K562 (cell line): Measurements from ENCODE around the gene CENPU. TPM values are rescaled to one million over a fixed set of nuclear protein-coding genes. Genes with fewer than 3 reads are reported as not detected.

ENCODE experiments used
- ATAC-seq: fragments of 200-7000 bp; cut with Tn5 transposase; 3 replicates; pipeline ENCODE4 v1.9.1; 2020; ENCODE audit warnings: moderate library complexity
- BruUV-seq: library from RNA; stranded (reverse); fragments of 400-500 nt; replicated peaks from 2 replicates; lab custom pipeline; 2021; lab: Mats Ljungman, UMichigan
- CTCF ChIA-PET: fragments of 300-600 bp; formaldehyde crosslinking; extraction: SDS; loops from one replicate; lab custom pipeline; 2021; ENCODE audit warnings: low intra/inter-chr PET ratio; lab: Yijun Ruan, JAX
- POLR2A ChIA-PET: fragments of 300-600, 350-650 bp; sonication (Branson Sonifier 250); formaldehyde crosslinking; extraction: SDS; loops from one replicate; lab custom pipeline; 2021; ENCODE audit warnings: antibody characterized with exemption, inconsistent platforms; lab: Yijun Ruan, JAX
- DNase-seq, 4 experiments: peaks; one replicate each; pipeline versions ENCODE4 v3.0.0 to v3.0.0-alpha.2; 2011 to 2018; ENCODE audit warnings: low spot score in 3 of 4, mixed read lengths in 3 of 4; ENCODE audit errors: extremely low read depth in 1 of 4
- FAIRE-seq: peaks from 2 replicates; lab custom pipeline; 2011; peaks lifted over from hg19 to GRCh38; lab: Jason Lieb, UNC
- H2AFZ ChIP-seq: 2 replicates; pipeline ENCODE4 v1.6.0; 2011; ENCODE audit warnings: low read depth, low read length, control low read depth, inconsistent platforms
- H3K27ac ChIP-seq: fragments of 200-600 bp; 3 replicates; pipeline ENCODE4 v1.8.0; 2011; ENCODE audit warnings: low read depth, mild to moderate bottlenecking, control low read depth, inconsistent platforms, low read length, moderate library complexity, mixed read lengths; ENCODE audit errors: extremely low read depth
- H3K27me3 ChIP-seq, 2 experiments: fragments of 300-600 bp in 1 of 2; 2 replicates in 1 of 2; 3 replicates in 1 of 2; pipeline versions ENCODE4 v1.6.0 to v1.8.0; 2011; ENCODE audit warnings: inconsistent platforms in 2 of 2, low read length in 2 of 2, mild to moderate bottlenecking in 1 of 2, mixed read lengths in 1 of 2, moderate library complexity in 1 of 2; ENCODE audit not compliant: control insufficient read depth in 2 of 2, insufficient read depth in 2 of 2
- H3K36me3 ChIP-seq: fragments of 300-600 bp; 3 replicates; pipeline ENCODE4 v1.8.0; 2011; ENCODE audit warnings: mild to moderate bottlenecking, low read length, inconsistent platforms; ENCODE audit not compliant: control insufficient read depth, insufficient read depth
- H3K4me1 ChIP-seq, 2 experiments: fragments of 200-600 bp in 1 of 2; replicated peaks in 1 of 2; 2 replicates in 1 of 2; 3 replicates in 1 of 2; pipeline versions ENCODE4 v1.5.1 to v1.8.0; 2011; ENCODE audit warnings: inconsistent platforms in 2 of 2, low read length in 2 of 2, mild to moderate bottlenecking in 1 of 2, mixed read lengths in 1 of 2, moderate library complexity in 1 of 2; ENCODE audit not compliant: control insufficient read depth in 2 of 2, insufficient read depth in 2 of 2
- H3K4me2 ChIP-seq: 2 replicates; pipeline ENCODE4 v1.6.1; 2011; ENCODE audit warnings: low read length, control low read depth, inconsistent platforms, mixed read lengths; ENCODE audit not compliant: insufficient read depth
- H3K4me3 ChIP-seq: fragments of 200-600 bp; sonication (generic), shearing (Covaris generic); 2 replicates; pipeline ENCODE4 v1.5.1; 2016; ENCODE audit warnings: control low read depth, inconsistent platforms
- H3K79me2 ChIP-seq: fragments of 200-600 bp; 3 replicates; pipeline ENCODE4 v1.8.0; 2011; ENCODE audit warnings: low read length, inconsistent platforms; ENCODE audit not compliant: control insufficient read depth, insufficient read depth
- H3K9ac ChIP-seq, 2 experiments: 2 replicates each; pipeline versions ENCODE4 v1.6.0 to v1.6.1; 2011; ENCODE audit warnings: low read depth in 2 of 2, low read length in 2 of 2, control low read depth in 1 of 2, inconsistent platforms in 1 of 2, mild to moderate bottlenecking in 1 of 2, mixed read lengths in 1 of 2; ENCODE audit not compliant: insufficient read depth in 1 of 2
- H3K9me1 ChIP-seq: one replicate; pipeline ENCODE4 v1.6.0; 2011; ENCODE audit warnings: inconsistent platforms, mild to moderate bottlenecking, low read length, moderate library complexity; ENCODE audit not compliant: control insufficient read depth, insufficient read depth
- H3K9me3 ChIP-seq: replicated peaks from 2 replicates; pipeline ENCODE4 v1.5.1; 2011; ENCODE audit warnings: low read depth, low read length, inconsistent platforms; ENCODE audit not compliant: control insufficient read depth, insufficient read depth
- H4K20me1 ChIP-seq: replicated peaks from 2 replicates; pipeline ENCODE4 v1.6.1; 2011; ENCODE audit warnings: low read length, inconsistent platforms, mixed read lengths; ENCODE audit not compliant: control insufficient read depth, insufficient read depth
- CTCFL ChIP-seq: IDR thresholded peaks from 2 replicates; pipeline ENCODE4 v1.6.1; 2011; ENCODE audit warnings: borderline replicate concordance, low read depth, mild to moderate bottlenecking, moderate library complexity, low read length; ENCODE audit not compliant: insufficient read depth, poor library complexity, severe bottlenecking
- ESRRB ChIP-seq: fragments of 250-450 bp; sonication (Bioruptor Pico); IDR thresholded peaks from 2 replicates; pipeline ENCODE4 v1.5.0; 2020; ENCODE audit warnings: mild to moderate bottlenecking, moderate library complexity, borderline replicate concordance
- FOXP1 ChIP-seq: sonication (generic); formaldehyde crosslinking; IDR thresholded peaks from 2 replicates; pipeline ENCODE4 v1.8.0; 2022; ENCODE audit warnings: mild to moderate bottlenecking, missing genetic modification reagents
- MYC ChIP-seq, 2 experiments: fragments of 250-450 bp in 1 of 2; sonication (Bioruptor Pico) in 1 of 2; IDR thresholded peaks; 2 replicates each; pipeline versions ENCODE4 v1.5.1 to v1.6.1; 2012 to 2021; ENCODE audit warnings: low read depth in 2 of 2, borderline replicate concordance in 1 of 2, improper control_type of control experiment in 1 of 2, low read length in 1 of 2, mild to moderate bottlenecking in 1 of 2, moderate library complexity in 1 of 2
- NR3C1 ChIP-seq: sonication (generic); formaldehyde crosslinking; IDR thresholded peaks from 2 replicates; pipeline ENCODE4 v1.8.1; 2022; ENCODE audit warnings: missing genetic modification reagents
- PTTG1 ChIP-seq: fragments of 450-650 bp; IDR thresholded peaks from 2 replicates; pipeline ENCODE4 v1.6.1; 2016; ENCODE audit warnings: low read depth, mild to moderate bottlenecking, missing genetic modification characterization, missing compliant biosample characterization
- RAD21 ChIP-seq, 2 experiments: fragments of 250-450 bp in 1 of 2; fragments of 450-650 bp in 1 of 2; sonication (Bioruptor Pico) in 1 of 2; formaldehyde crosslinking in 1 of 2; IDR thresholded peaks in 1 of 2; conservative IDR thresholded peaks in 1 of 2; 2 replicates each; pipeline versions ENCODE4 v1.4.0 to v1.8.0; 2020 to 2022; ENCODE audit warnings: mild to moderate bottlenecking in 2 of 2, moderate library complexity in 1 of 2
- RBM34 ChIP-seq: fragments of 200-400 bp; formaldehyde crosslinking; IDR thresholded peaks from 2 replicates; pipeline ENCODE4 v1.6.1; 2018; ENCODE audit warnings: low read length, borderline replicate concordance; ENCODE audit not compliant: insufficient read depth
- SNIP1 ChIP-seq: fragments of 450-650 bp; IDR thresholded peaks from 2 replicates; pipeline ENCODE4 v1.7.1; 2017; ENCODE audit warnings: low read depth, mild to moderate bottlenecking
- ZFP36 ChIP-seq: fragments of 150-350 bp; IDR thresholded peaks from 2 replicates; pipeline ENCODE4 v1.6.1; 2018; ENCODE audit warnings: low read length, low read depth; ENCODE audit not compliant: partially characterized antibody
- ZNF146 ChIP-seq: IDR thresholded peaks from one replicate; pipeline ENCODE4 v1.6.1; 2018; ENCODE audit warnings: missing compliant biosample characterization; ENCODE audit not compliant: unreplicated experiment
- WGBS: fragments of 100-300 bp; shearing (Covaris generic); methylation state at CpG from one replicate; pipeline ENCODE4 v1.1.6; 2016; ENCODE audit warnings: low coverage, mixed read lengths; ENCODE audit not compliant: insufficient coverage; ENCODE audit errors: missing lambda C conversion rate; 5-methylcytosine and 5-hydroxymethylcytosine counted together
- in situ Hi-C: fragments of 300-500 bp; cut with MboI; formaldehyde crosslinking; loops from 4 replicates; pipeline ENCODE4 v1.15.0; 2018; ENCODE audit warnings: inconsistent platforms, mixed read lengths
- intact Hi-C: fragments of 100-400 bp; cut with micrococcal nuclease; formaldehyde crosslinking; loops from 2 replicates; pipeline ENCODE4 v1.14.2; 2022
- polyA plus RNA-seq, 8 experiments: library from polyadenylated mRNA; depleted of rRNA in 4 of 8; stranded (reverse) in 5 of 8; unstranded in 3 of 8; fragments of >200 nt; fragmentation: Nextera tagmentation in 2 of 8; fragmentation: Illumina TruSeq in 1 of 8; extraction: Ambion mirVana in 2 of 8; extraction: Trizol in 1 of 8; gene quantifications; 2 replicates each; pipeline versions ENCODE4 v1.2.1 to v1.2.3, GENCODE V29; 2011 to 2014; ENCODE audit warnings: inconsistent platforms in 1 of 8, missing spikeins in 1 of 8
- total RNA-seq, 7 experiments: library from RNA; depleted of rRNA in 6 of 7; stranded (reverse); fragments of >200 nt in 6 of 7; fragmentation: Illumina TruSeq in 2 of 7; extraction: Trizol in 2 of 7; gene quantifications; 2 replicates each; pipeline versions ENCODE4 v1.2.1 to v1.2.3, GENCODE V29; 2011 to 2021; ENCODE audit warnings: low replicate concordance in 1 of 7
- TF ChIP-seq, protein P1 (sequence below): sonication (generic); formaldehyde crosslinking; IDR thresholded peaks from 2 replicates; pipeline ENCODE4 v1.8.1; 2023; ENCODE audit warnings: mild to moderate bottlenecking, missing genetic modification reagents

The CENPU gene
- total and polyA plus RNA-seq, 9 of the 15 experiments (the other 6 are each of a cell fraction or from before 2014, with no cell fraction given), result 39.4 to 98.7 (median 84.3) TPM

- Histone ChIP-seq H4K20me1 (no peaks in the 10 kb centered on the region), H3K9me1 (no peaks in the 10 kb centered on the region), H3K36me3 (peaks cover 59% of the 10 kb centered on the region), H3K27me3 (no peaks in the 10 kb centered on the region), H3K27ac (no peak overlapping the region), H3K79me2 (peaks cover 55% of the 10 kb centered on the region), H3K4me2 (no peak overlapping the region), H3K9me3 (no peaks in the 10 kb centered on the region), H3K4me3 (no peak overlapping the region), H3K9ac (no peak overlapping the region), H2AFZ (no peak overlapping the region), H3K4me1 (peaks cover 0 to 8% of the 10 kb centered on the region in 2 experiments; a peak in 1 of 5 replicates)
- in situ Hi-C loops (no loop called here), intact Hi-C loops (loop anchor here (10.0 kb wide), 1 partner anchor 466 kb away; no protein-coding TSS in a partner anchor)
- no peak for DNase-seq
- FAIRE-seq, result no peak
- CTCF ChIA-PET, result no interaction called here
- no TSS peak for BruUV-seq
- POLR2A ChIA-PET, result interaction anchor here (1.6 kb wide), 1 partner anchor 9 kb away, joined by 4 read pairs; no protein-coding TSS in a partner anchor
- TF ChIP-seq NR3C1 (CRISPR knock-in tag) (no peak), ZFP36 (no peak), FOXP1 (CRISPR knock-in tag) (no peak), PTTG1 (tag) (no peak), MYC (IDR thresholded peaks at IDR 0.05; ENCODE audit: low read depth, low read length) (no peak), MYC (CRISPR knock-in tag; IDR thresholded peaks at IDR 0.05; ENCODE audit: borderline replicate concordance, low read depth) (no peak), SNIP1 (no peak), RAD21 (CRISPR knock-in tag; conservative IDR thresholded peaks at IDR 0.05 in 1 of 2, IDR thresholded peaks at IDR 0.05 in 1 of 2) (no peak), ZNF146 (no peak), CTCFL (no peak), RBM34 (no peak), ESRRB (CRISPR knock-in tag) (no peak)
- TF ChIP-seq, protein P1, sequence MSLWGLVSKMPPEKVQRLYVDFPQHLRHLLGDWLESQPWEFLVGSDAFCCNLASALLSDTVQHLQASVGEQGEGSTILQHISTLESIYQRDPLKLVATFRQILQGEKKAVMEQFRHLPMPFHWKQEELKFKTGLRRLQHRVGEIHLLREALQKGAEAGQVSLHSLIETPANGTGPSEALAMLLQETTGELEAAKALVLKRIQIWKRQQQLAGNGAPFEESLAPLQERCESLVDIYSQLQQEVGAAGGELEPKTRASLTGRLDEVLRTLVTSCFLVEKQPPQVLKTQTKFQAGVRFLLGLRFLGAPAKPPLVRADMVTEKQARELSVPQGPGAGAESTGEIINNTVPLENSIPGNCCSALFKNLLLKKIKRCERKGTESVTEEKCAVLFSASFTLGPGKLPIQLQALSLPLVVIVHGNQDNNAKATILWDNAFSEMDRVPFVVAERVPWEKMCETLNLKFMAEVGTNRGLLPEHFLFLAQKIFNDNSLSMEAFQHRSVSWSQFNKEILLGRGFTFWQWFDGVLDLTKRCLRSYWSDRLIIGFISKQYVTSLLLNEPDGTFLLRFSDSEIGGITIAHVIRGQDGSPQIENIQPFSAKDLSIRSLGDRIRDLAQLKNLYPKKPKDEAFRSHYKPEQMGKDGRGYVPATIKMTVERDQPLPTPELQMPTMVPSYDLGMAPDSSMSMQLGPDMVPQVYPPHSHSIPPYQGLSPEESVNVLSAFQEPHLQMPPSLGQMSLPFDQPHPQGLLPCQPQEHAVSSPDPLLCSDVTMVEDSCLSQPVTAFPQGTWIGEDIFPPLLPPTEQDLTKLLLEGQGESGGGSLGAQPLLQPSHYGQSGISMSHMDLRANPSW (CRISPR knock-in tag), result no peak
- no peak for ATAC-seq
- 82% methylated on average over 6 of the region's 6 CpGs for WGBS
These were observed 2.8 kb downstream of the CENPU start for GRCh38 chr4:184731056-184731455.
